ENCODE data around the gene SPOCK2. TPM values are rescaled to one million over a fixed set of nuclear protein-coding genes. Genes with fewer than 3 reads are reported as not detected.

Gene SPOCK2
- total RNA-seq, 4 donors from 2014 or later: 0.65 to 3.9 (median 3.5) TPM

DNA sequence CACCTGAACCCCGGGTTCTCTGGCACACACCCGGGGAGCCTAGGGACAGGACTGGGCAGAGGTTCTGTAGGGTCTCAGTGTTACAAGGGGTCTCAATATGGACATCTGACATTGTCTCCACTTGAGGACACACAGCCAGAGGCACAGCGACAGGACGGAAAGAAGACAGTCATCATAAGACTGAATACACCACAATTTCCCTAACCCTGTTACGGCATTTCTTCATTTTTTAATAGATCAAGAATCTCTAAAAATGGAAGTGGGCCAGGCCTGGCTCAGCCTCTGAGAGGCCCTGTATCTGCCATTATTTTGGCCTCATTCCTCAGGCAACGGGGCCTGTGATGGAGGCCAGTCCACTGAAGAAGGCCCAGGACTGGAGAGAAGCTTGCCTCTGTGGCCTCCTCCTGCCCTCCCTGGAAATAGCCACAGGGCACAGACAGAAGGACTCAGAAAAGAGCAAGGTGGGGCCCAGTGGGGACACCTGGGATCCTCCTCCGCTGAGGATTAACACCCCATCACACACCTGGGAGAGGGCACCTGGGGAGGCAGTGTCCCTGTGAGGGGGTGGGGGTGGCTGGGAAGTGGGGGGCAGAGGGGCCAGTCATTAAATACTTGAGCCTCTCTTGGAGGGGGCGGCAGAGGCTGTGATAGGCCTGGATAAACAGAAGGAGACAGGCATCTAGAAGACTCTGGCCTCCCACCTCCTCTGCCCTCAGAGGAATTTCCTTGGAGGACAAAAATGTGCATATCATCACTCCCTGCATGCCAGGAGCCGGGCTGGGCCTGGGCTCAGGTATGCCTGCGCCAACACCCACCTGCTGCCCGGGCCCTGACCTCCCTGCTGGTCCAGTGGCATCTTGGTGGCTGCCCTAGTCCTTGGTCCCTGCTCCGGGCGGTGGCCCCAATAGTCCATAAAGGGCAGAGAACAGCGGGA is 8.0 kb downstream of the SPOCK2 start:
- DNase-seq (ENCODE audit: low spot score in 2 of 2): no peak
- WGBS, 2 donors: 84 to 86% methylated on average over 10 to 14 of the region's 14 CpGs
- intact Hi-C loops (cut with DNase I; ENCODE audit: low total_unique reads): no loop called here
- TF ChIP-seq CTCF (IDR thresholded peaks at IDR 0.05): no peak
- no peak for TF ChIP-seq POLR2A (IDR thresholded peaks at IDR 0.05)
- H3K4me3 ChIP-seq (ENCODE audit: low read depth, poor library complexity, severe bottlenecking): no peak overlapping the region

GRCh38 chr10:72079356-72079755 is 9.0 kb downstream of the SPOCK2 start:
- WGBS, 2 donors: 69 to 80% methylated on average over 5 of the region's 5 CpGs

DNA sequence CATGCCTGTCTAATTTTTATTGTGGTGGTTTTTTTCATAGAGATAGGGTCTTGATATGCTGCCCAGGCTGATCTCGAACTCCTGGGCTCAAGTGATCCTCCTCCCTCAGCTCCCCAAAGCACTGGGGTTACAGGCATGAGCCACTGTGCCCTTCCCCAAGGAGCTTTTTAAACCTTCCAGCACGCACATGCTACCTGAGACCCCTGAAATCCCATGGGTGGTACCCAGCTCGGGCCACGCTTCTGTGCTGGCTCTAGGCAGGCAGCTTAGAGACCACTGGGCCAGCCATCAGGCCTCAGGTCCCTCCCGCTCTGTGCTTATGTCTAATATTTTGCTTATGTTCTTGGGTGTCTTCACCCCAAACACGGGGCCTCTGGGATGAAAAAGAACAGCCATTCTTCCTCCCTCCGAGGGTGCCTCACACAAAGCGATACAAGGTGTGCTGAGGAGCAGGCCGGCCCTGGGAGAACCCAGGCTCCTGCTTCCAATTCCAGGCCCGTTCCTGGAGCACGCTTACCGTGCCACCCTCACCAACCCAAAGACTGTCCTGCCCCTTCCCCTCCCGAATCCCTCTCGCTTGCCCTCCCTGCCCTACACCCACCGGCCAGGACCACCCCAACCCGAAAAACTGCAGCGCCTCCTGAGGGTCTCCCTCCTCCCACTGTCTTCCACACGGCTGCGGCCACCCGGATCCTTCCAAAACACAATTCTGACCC is 10.9 kb downstream of the SPOCK2 start:
- TF ChIP-seq POLR2A (IDR thresholded peaks at IDR 0.05) (no peak), CTCF (IDR thresholded peaks at IDR 0.05) (no peak)
- H3K4me3 ChIP-seq (ENCODE audit: low read depth, poor library complexity, severe bottlenecking): no peak overlapping the region
- DNase-seq (ENCODE audit: low spot score in 2 of 2): no peak
- WGBS, 2 donors: 93% methylated on average over 20 of the region's 20 CpGs
- intact Hi-C loops (cut with DNase I; ENCODE audit: low total_unique reads): no loop called here

More at GRCh38 chr10:72079356-72079755, 9.0 kb downstream of the SPOCK2 start:
- no peak for DNase-seq (ENCODE audit: low spot score in 2 of 2)
- intact Hi-C loops (cut with DNase I; ENCODE audit: low total_unique reads): no loop called here
- no peak overlapping the region for H3K4me3 ChIP-seq (ENCODE audit: low read depth, poor library complexity, severe bottlenecking)
- TF ChIP-seq CTCF (IDR thresholded peaks at IDR 0.05): no peak

GRCh38 chr10:72076756-72077155 is 11.6 kb downstream of the SPOCK2 start:
- 73 to 76% methylated on average over 5 of the region's 5 CpGs for WGBS, 2 donors
- no peak for TF ChIP-seq CTCF (IDR thresholded peaks at IDR 0.05)
- TF ChIP-seq POLR2A (IDR thresholded peaks at IDR 0.05): no peak
- DNase-seq (ENCODE audit: low spot score in 2 of 2): no peak
- H3K4me3 ChIP-seq (ENCODE audit: low read depth, poor library complexity, severe bottlenecking): no peak overlapping the region
- intact Hi-C loops (cut with DNase I; ENCODE audit: low total_unique reads): no loop called here

- no peak for DNase-seq (ENCODE audit: low spot score in 2 of 2)
- intact Hi-C loops (cut with DNase I; ENCODE audit: low total_unique reads): no loop called here
- TF ChIP-seq POLR2A (IDR thresholded peaks at IDR 0.05): no peak
- TF ChIP-seq CTCF (IDR thresholded peaks at IDR 0.05): no peak
- no peak overlapping the region for H3K4me3 ChIP-seq (ENCODE audit: low read depth, poor library complexity, severe bottlenecking)
- 81 to 85% methylated on average over 12 of the region's 12 CpGs for WGBS, 2 donors
Measured at GRCh38 chr10:72075376-72076115, 12.8 kb downstream of the SPOCK2 start.

All from lower leg skin (tissue), 4 donors.